Fibroblast of peridontal ligament (primary cell): Measurements from ENCODE around the gene CACNG5.

ENCODE experiments used
- DNase-seq: peaks from one replicate; pipeline ENCODE4 v3.0.0-alpha.2; 2010; ENCODE audit errors: extremely low read depth

The CACNG5 gene

DNA sequence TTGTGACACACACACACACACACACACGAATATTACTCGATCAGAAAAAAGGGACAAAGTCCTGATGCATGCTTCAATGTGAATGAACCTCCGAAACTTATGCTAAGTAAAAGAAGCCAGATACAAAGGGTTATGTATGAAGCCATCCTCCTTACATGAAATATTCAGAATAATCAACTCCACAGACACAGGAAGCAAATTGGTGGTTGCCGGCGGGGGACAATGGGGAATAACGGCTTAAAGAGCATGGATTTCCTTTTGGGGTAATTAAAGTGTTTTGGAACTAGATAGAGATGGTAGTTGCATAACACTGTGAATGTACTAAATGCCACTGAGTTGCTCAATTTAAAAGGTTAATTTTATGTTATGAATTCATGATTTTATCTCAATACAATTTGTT lies 8.1 kb upstream of the CACNG5 start:
- no peak for DNase-seq

DNA sequence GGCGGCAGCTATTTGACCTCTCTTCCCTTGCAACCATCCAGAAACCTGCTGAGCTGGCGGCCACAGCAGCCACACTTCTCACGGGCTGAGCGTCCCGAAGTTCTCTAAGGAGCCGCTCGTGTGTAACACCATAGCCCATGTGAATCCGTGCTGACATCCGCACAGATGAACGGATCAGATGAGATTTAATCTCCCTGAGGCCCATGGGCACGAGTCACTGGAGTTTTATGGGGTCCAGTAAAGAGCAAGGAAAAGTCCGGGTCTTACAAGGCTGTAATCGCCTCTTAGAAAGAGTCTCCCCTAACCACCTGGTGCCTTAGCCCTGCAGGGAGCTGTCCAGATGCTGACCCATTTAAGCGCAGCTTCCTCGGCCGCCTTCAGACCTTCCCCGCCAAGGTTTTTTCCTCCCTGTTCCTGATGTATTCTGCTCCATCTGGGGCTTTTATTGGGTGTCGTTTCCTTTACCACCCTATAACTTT lies 5.5 kb upstream of the CACNG5 start:
- DNase-seq, result peak; percentile 70

DNA sequence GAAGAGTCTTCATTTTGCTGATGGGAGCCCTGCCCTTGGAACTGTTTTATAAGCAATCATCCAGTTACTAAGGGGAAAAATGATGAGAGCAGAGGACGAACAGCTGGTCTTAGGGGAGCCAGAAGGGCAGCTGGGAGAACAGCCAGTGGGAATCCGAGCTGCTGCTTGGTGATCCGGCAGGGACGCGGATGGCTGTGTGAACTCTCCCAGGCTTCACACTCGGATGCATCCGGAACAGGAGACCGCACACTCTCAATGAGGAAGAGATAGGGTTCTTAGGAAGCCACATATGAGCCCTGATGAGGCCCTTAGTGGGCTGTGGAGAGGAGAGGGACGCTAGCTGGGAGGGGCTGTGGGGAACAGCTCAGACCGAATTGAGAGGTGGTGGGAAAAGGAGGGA lies 5.0 kb upstream of the CACNG5 start:
- peak; percentile 5 for DNase-seq

DNA sequence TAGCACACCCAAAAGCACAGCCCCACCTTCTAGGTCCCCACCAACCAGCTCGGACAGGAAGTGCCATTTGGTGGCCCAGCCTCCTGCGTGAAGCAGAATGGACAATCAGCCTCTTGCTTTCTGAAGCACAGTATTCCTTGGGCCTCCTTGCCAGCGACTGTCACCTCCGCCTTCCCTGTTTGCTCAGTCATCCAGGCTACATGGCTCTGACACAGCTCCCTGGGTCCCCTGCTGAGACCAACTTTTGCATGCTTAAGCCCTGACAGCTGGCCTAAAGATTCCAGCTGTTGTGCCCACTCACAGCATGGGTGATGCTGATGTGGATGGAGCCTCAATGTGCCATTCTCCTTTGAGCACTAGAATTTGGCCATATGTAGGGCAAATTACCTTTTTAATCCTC lies 4.5 kb upstream of the CACNG5 start:
- no peak for DNase-seq

DNA sequence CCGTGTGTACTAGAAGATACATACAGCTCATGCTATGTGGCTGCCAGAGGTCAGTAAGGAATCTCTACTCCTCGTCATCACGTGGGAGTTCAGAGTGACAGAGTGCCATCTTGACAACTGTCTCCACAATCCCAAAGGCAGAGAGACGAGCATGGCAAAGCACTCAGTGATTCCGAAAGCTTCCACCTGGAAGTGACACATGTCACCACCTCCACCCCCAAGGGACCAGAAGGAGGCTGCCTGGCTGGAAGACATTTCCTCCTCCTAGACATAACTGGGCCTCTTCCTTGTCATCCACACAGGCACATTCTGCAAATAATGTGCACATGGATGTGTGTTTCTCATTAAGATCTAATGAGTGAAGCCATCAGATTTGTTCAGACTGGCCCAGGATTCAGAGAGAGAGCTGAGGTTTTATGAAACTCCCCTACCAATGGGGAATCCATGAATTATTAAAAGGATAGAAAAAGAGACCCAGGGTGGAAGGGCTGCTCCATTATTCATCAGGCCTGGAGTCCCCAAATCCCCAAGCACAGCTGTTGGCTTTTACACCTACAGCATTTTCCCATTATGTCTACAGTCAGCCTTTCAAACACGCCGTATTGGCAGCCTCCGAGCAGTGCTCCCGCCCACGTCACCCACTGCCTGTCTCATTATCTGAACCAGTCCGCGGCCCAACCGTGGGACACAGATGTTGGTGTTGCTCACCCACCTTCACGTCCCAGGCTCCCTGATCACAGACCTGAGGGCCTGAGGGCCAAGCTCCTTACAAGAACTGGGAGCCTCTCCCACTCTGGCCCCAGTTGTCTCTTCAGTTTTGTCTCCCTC lies 3.3 kb upstream of the CACNG5 start:
- DNase-seq, result no peak

DNA sequence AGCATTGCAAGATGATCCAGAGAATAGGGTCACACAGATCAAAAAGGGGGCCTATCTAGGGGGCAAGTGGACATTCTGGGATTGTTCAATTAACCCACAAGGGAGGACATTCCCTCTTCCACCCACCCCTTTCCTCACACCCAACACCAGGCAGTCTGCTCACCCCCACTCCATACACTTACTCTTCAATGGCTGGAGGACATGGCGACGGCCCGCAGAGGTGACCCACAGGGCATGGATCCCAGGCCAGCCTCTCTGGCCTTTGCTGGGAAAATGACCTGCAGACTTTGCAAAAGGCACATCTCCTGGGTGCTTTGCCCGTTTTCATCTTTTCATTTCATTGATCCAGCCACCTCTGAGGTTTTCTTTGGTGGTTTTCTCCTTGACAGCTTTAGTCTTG lies 1.7 kb upstream of the CACNG5 start:
- DNase-seq, result no peak

DNA sequence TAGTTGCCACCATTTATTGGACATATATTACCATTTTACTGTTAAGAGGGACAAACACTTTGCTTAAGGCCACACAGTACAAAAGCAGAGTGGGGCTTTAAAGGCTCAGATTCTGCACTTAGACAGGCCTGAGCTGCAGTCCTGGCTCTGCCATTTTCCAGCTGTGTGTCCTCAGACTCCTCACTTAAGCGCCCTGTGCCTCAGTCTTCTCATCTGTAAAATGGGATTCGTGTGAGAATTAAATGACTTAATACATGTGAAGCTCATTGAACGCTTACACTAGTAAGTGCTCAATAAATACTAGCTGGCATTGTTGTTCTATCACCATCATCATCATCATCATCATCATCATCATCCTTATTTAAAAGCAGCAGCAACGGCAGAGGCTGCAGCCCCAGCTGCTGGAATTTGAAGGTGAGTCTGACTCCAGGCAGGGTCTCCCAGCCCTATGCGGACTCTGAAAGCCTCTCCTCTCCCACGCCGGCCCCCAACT lies 445 bp upstream of the CACNG5 start:
- DNase-seq, result no peak

DNA sequence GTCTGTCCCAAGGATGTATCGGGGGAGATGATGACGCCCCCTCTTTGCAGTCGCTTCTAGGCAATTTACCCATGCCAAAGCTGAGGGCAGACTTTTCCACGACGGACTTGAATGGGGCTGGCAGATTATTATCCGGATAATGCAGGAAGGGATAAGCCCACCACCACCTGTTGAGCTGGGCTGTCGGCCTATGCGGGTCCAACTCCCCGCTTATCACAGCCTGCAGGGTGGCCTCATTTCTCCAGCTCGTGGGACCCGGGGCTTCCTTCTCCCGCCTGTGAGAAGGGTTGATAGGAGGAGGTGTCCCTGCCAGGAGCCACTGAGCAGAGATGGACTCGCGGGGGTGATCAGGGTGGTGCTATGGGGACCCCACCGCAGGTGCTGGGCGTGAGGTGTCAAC lies 559 bp downstream of the CACNG5 start:
- no peak for DNase-seq

DNA sequence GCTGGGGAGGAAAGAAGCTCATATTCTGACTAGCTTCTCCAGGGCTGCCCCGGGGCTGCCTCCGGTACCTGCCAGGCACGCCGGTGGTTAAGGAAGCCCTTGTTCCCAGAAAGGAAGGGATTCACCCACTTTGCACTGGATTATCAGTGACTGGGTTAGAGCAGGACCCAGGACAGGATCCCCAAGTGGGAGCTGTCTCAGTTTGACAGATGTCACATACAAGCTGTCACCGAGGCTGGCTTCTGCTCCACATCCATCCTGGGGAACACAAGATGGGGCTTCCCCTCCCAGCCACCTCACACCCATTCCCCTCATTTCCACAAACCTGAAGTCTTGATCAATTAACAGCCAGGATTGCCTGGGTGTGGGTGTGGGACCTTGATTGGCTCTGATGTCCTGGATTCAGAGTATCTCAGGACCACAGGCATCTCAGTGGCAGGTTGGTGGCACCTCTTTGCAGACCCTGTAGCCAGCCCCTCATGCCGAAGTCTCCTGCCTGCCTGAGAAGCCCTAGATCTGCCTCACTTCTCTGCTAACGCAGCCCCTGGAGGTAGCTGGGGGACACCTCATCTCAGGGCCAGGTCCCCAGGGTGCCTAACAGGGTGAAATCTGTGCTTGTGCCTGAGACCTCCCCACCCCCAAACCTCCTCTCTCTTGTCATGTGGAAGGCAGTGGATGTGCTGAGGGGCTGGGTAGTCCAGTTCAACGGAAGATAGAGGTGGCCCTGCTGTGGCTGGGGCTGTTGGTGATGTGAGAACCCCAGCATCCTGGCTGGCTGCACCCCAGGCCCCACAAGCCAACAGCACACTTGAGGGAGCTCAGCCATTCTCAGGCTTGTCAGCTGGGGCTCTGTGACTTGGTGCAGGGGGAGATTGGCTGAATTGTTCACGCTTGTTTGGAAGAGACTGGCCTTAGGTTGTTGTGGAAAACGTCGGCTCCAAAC lies 1.4 kb downstream of the CACNG5 start:
- DNase-seq, result no peak

DNA sequence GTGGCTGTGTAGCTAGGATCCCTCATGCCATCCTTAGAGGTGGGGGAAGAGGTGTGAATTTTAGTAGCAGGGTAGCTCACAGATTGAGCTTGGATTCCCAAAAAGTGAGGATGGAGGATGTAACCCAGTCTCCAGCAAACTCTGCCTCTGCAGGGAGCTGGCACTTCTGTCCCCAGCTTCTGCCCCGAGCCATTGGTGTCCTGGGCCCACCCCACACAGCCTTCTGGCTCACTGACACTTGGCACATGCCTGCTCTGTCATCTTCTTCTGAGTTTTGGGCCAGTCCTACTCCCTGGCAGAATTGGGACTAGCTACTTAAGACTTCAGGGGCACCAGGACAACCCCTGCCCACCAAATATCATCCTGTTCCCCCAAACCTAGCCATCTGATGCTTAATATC lies 2.3 kb downstream of the CACNG5 start:
- DNase-seq, result no peak

DNA sequence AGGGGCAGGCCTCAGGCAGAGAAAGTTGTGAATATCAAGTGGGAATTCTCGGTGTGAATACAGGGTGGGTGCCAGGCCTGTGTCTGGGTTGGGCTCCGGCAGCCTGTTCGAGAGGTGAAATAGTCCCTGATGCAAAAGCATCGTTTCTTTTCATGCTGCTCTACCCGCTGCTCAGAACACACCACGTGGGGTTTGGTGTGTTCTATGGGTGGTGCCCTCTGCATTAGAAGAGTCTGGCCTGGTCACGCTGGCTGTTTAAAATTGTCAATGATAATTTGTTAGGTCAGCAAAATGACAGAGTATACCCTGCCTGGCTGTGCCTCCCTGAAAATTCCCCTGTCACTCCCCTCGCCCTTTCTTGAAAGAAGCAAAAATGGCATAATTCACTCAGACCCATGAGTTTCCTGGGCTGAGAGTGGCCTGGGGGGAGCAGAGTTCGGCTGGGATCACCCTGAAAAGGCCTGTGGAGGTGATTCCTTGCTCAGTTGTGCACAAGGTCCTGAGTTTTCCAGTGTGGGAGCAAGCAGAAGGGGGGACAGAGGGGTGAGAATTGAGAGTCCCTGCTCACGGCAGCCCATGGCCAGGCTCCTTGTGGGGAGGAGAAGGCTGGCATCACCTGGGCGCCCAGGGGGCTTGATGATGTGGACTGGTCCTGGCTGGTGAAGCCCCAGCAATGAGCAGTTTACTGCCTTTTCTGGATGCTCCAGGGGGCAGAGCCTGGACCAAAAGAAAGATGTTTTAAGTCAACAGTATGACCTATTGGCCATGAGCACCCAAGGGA lies 3.2 kb downstream of the CACNG5 start:
- DNase-seq, result no peak

DNA sequence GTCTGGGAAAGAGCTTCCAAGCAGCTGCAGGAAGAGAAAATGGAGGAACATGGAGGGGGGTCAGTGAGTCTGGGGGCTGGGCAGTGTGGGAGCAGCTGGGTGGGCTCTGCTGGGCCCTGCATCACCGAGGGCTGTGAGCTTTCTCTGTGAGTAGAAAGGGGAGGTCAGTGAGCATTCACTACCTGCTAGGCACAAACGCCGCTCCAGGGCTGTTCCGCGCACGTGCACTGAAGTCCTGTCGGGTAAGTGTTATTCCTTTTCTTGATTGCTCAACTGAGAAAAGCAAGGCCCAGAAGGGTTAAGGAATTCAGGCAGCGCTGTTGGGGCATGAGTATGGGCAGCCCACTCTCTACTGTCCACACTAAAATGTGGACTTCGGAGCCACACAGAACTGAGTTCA lies 4.7 kb downstream of the CACNG5 start:
- no peak for DNase-seq

DNA sequence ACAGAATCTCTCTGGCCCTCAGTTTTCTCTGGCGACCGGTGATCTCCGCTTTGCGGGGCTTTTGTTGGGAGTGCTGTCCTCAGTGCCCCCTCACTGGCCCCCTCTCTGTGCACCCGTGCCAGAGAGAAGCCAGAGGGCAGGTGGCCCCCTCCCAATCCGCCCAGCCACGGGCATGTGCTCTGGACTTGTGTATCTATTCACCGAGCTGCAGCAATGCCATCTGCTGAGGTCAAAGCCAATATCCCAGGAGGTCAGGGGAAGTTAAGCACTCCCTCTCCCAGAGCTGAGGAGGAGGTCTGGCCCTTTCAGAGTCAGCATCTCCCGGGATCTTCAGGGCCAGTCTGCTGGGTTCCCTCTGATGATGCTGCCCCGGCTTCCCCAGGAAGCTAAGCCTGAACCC lies 5.1 kb downstream of the CACNG5 start:
- DNase-seq, result no peak

DNA sequence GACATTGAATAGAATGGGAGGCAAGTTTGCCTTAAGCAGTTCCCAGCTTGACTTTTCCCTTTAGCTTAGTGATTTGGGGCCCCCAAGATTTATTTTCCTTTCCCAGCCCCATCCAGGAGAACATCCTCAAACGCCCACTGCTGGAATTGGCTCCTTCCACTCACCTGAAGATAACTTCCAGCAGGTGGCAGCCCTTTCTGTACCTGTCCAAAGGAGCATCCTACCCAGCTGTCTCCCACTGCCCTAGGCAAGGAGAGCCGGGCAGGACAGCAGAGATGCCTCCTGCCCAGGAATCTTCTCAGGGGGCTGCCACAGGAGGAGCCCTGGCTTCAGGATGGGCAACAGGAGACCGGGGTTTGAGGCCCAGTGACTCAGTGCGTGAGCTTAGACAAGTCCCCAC lies 6.4 kb downstream of the CACNG5 start:
- DNase-seq, result no peak

DNA sequence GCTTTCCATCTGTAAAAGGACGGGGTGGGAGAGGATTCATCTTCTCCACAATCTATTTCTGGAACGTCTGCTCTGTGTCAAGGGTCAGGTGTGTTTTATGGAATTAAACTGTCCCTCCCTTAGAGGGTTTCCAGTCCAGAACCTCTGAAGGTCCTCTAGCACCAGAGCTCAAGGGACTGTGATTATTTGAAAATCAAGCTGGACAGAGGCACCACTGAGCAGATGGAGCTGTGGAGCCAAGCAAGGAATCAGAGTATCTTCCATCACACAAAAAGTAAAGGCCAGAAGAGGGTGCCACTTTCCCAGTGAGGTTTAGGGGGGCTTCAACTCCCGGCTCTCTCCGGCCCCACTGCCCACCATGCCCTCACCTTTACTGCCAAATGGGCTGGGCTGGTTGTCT lies 6.8 kb downstream of the CACNG5 start:
- DNase-seq, result no peak

DNA sequence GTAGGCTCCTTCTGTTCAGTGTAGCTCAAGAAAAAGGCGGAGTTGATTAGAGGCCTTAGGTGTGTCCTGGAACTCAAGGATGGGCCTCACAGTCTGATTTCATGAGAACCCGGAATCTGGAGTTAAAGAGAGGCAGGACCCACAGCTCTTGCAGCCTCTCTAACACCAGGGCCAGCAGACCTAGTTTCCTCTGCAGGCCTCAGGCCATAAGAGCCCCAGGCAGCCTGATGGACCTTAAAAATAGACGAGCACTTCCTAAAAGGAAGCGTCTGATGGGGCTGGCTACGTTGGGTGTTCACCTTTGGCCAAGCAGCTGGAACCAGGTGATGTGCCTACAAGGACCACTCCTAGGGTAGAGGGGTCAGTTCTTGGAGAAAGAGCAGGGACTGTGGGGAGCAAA lies 7.6 kb downstream of the CACNG5 start:
- DNase-seq, result no peak

DNA sequence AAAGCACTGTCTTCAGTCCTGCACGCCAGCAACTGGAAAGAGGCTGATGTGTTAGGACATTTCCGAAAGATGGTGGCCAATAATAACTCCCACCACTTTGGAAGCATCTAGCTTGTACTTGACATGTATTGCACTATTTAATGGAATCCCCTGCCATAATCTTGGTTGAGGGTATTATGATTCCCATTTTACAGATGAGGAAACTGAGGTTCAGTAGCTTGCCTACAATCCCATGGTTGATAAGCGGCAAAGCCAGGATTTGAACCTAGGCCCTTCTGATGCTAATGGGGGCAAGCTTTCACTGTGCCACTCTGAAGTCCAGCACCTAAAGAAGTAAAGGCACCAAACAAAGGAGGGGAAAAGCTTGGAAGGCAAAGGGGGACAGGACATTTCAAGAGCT lies 8.0 kb downstream of the CACNG5 start:
- no peak for DNase-seq

DNA sequence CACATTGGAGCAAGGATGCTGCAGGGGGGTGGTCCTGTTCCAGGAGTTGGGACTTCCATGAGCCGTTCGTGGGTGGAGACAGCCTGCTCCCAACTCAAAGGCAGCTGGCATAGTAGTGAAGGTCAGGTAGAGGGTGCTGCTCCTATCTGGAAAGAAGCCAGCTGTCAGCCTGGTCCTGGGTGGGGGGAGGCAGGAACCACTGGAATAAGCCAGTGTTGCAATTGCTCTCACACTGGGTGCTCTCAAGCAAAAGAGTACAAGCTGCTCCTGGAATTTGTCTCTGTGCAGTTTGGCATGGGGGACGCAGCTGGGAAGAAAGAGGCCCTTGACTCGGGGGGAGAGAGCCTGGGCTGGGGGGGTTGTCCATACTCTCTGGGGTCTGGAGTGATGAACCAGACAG lies 8.7 kb downstream of the CACNG5 start:
- no peak for DNase-seq

DNA sequence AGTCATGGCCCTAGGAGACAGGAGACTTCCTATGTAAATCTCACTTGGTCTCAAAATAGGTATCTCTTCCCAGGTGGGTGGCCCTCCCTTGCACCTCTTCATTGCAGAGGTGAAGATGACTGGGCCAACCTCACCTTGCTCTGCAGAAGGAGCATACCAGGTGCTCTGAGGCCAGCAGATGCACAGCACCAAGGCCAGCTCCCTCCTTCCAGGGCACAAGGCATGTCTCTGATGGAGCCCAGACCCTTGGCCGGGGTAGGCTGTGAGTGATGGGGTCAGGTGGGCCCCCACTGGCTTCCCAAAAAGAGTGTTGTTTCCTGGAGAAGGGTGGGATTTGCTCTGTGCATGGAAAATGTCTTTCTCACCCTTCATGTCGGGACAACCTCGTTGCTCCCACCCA lies 12.8 kb downstream of the CACNG5 start:
- no peak for DNase-seq

DNA sequence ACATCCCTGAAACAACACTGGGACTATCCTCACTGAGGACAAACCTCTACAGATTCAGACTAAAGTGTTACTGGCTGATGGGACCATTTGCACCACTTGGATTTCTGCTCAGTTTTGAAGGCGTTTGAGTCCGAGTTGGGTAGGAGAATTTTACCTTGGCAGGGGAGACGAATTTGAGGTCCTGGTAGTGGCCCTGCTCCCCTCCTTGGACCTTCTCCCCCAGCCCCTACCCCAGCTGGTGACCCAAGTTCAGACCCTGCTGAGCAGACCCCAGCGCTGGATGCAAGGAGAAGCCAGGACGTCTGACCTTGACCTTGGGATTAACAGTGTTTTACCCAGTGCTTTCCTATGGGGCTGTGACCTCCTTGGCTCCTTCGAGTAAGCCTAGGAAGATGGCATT lies 13.6 kb downstream of the CACNG5 start:
- DNase-seq, result no peak

DNA sequence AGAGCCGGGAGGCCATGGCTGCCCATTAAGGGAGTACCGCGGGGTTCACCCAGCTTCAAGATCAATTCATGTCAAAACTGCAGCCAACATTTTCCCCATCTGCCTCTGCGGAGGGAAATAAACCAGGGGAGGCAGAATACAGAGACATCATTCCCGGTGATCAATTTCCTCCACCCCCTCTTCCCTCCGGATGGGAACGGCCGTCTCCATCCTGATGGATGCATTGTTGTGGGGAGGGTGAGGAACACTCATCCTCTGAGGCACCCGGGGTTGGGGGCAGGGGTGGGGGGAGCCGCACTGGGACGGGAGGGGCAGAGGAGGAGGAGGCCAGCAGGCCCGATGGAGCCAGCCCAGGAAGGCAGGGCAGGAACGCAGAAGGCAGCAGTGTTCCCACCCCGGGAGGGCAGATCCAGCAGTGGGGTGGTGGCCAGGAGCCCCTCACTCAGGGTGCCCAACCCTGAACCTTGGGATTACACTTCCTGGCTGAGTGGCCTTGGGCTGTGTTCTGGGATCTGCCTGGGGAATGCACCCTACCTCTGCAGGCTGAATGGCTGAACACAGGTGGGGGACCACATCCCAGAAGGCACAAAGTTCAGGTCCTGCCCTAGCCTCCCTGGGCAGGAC lies 14.2 kb downstream of the CACNG5 start:
- no peak for DNase-seq
